ENCODE data around the gene DIRAS1. TPM values are rescaled to one million over a fixed set of nuclear protein-coding genes. Genes with fewer than 3 reads are reported as not detected.

The DIRAS1 gene
- polyA plus RNA-seq, 2 of the 4 experiments (the other 2 are of a cell fraction) = 2.5 to 4.3 TPM

DNA sequence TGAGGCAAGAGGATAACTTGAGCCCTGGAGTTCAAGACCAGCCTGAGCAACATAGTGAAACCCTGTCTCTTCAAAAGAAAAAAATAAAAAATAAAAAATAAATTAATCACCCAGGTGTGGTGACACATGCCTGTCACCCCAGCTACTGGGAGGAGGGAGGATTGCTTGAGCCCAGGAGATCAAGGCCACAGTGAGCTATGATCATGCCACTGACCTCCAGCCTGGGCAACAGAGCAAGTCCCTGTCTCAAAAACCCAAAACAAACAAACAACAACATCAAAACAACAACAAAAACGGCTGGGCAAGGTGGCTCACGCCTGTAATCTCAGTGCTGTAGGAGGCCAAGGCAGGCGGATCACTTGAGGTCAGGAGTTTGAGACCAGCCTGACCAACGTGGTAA, 22.9 kb upstream of the DIRAS1 start:
- Histone ChIP-seq H3K4me1 (0 out of 3 replicates have a peak, but pooled peaks cover under 1% of the 10 kb centered on the region), H3K4me2 (no peak overlapping the region), H3K27ac (no peak overlapping the region), H3K4me3 (no peak overlapping the region), H3K9me3 (no peaks in the 10 kb centered on the region)
- ChIA-PET POLR2A (no interaction called here), CTCF (no interaction called here)
- DNase-seq (ENCODE audit: low read depth in 1 of 2, low spot score in 1 of 2) (no peak), FAIRE-seq (no peak), ATAC-seq (no peak)
- no peak for TF ChIP-seq ZSCAN20 (CRISPR knock-in tag; IDR thresholded peaks at IDR 0.05)
- no peak for TF ChIP-seq RAD21 (conservative IDR thresholded peaks at IDR 0.05 in 1 of 2, IDR thresholded peaks at IDR 0.05 in 1 of 2)
- TF ChIP-seq MAZ (IDR thresholded peaks at IDR 0.05; ENCODE audit: borderline replicate concordance, low read depth, low read length) = no peak
- no peak for TF ChIP-seq EP300 (IDR thresholded peaks at IDR 0.05)
- no peak for TF ChIP-seq RNF2 (IDR thresholded peaks at IDR 0.05; ENCODE audit: borderline replicate concordance, low read depth)
- no peak for TF ChIP-seq JUNB (IDR thresholded peaks at IDR 0.05)
- 2% methylated on average over 4 of the region's 4 CpGs for WGBS (ENCODE audit: missing lambda C conversion rate)

DNA sequence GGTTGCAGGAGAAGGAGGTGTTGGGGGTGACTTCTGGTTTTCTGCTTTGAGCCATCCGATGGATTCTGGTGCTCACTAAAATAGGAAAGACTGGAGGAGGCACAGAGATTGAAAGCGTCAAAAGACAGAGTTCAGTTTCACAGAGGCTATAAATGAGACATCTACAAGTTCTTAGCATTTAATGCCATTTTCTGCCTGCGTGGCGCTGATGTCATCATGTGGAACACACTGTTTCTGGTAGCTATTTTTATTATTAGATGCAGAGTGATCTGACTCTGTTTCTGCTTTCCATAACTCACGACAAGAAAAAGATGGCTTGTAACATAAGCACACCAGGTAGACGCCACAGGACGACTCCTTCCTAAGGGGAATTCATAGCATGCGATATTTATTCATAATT, 21.9 kb upstream of the DIRAS1 start:
- Histone ChIP-seq H3K4me3 (no peak overlapping the region), H3K27ac (no peak overlapping the region), H3K4me1 (0 out of 3 replicates have a peak, but pooled peaks cover 3% of the 10 kb centered on the region), H3K9me3 (no peaks in the 10 kb centered on the region), H3K4me2 (no peak overlapping the region)
- ChIA-PET CTCF (no interaction called here), POLR2A (no interaction called here)
- no peak for TF ChIP-seq ZSCAN20 (CRISPR knock-in tag; IDR thresholded peaks at IDR 0.05)
- TF ChIP-seq NR3C1 (IDR thresholded peaks at IDR 0.05) = no peak
- no peak for TF ChIP-seq NFE2L2 (conservative IDR thresholded peaks at IDR 0.05; ENCODE audit: low read length)
- no peak for TF ChIP-seq FOXS1 (CRISPR knock-in tag; IDR thresholded peaks at IDR 0.05)
- TF ChIP-seq KDM5A (IDR thresholded peaks at IDR 0.05) = no peak
- no peak for TF ChIP-seq TP53 (CRISPR knock-in tag; IDR thresholded peaks at IDR 0.05)
- no peak for TF ChIP-seq REST (IDR thresholded peaks at IDR 0.05)
- no peak for TF ChIP-seq HMGXB4 (CRISPR knock-in tag; IDR thresholded peaks at IDR 0.05; ENCODE audit: borderline replicate concordance)
- TF ChIP-seq HOXB13 (CRISPR knock-in tag; IDR thresholded peaks at IDR 0.05; ENCODE audit: low read depth) = no peak
- no peak for TF ChIP-seq HDAC2 (IDR thresholded peaks at IDR 0.05)
- TF ChIP-seq HEYL (CRISPR knock-in tag; IDR thresholded peaks at IDR 0.05) = no peak
- no peak for ATAC-seq
- no peak for DNase-seq (ENCODE audit: low read depth in 1 of 2, low spot score in 1 of 2)
- 27% methylated on average over 8 of the region's 8 CpGs for WGBS (ENCODE audit: missing lambda C conversion rate)
- FAIRE-seq = no peak

GRCh38 chr19:2740314-2740656, 19.1 kb upstream of the DIRAS1 start:
- no peak for ATAC-seq
- H3K27ac ChIP-seq = no peak overlapping the region
- 0 out of 3 replicates have a peak overlapping the region, but pooled peaks have one; percentile 20 for H3K4me2 ChIP-seq
- ChIA-PET POLR2A (interaction anchor here (0.7 kb wide), 1 partner anchor 39 kb away, joined by 4 read pairs; no protein-coding TSS in a partner anchor), CTCF (interaction anchor here (0.6 to 4.2 kb wide), 3 partner anchors 9 to 412 kb away, joined by 4 to 16 read pairs (median 11); no protein-coding TSS in a partner anchor)
- WGBS (ENCODE audit: missing lambda C conversion rate) = 51% methylated on average over 13 of the region's 13 CpGs
- H3K4me3 ChIP-seq = no peak overlapping the region
- H3K4me1 ChIP-seq = 0 out of 3 replicates have a peak, but pooled peaks cover 3% of the 10 kb centered on the region
- no peak for FAIRE-seq
- DNase-seq (ENCODE audit: low read depth in 1 of 2, low spot score in 1 of 2) = no peak
- H3K9me3 ChIP-seq = no peaks in the 10 kb centered on the region
- TF ChIP-seq HMGXB4 (CRISPR knock-in tag; IDR thresholded peaks at IDR 0.05; ENCODE audit: borderline replicate concordance) = no peak
- no peak for TF ChIP-seq ELK1 (IDR thresholded peaks at IDR 0.05; ENCODE audit: low read depth, low read length)
- TF ChIP-seq HDAC2 (IDR thresholded peaks at IDR 0.05) = peak; percentile 13; the same call in 1 of the 2 replicates

Data from A549 (cell line).